Esophagus squamous epithelium (tissue), 5 donors: ENCODE measurements around the gene HECTD4. TPM values are rescaled to one million over a fixed set of nuclear protein-coding genes. Genes with fewer than 3 reads are reported as not detected.
"Not testable (repeated sequence)": the region's sequence is repeated elsewhere in the genome, so short reads cannot be mapped to it uniquely, and the experiment has no call there.

ENCODE experiments used
- DNase-seq: peaks from one replicate; lab custom pipeline; 2025; lab: John Stamatoyannopoulos, UW
- H3K27ac ChIP-seq, 4 donors: fragments of 200-600 bp; sonication (generic); one replicate each; pipeline ENCODE4 v1.5.1; 2016 to 2019; ENCODE audit warnings: mild to moderate bottlenecking in 1 of 4
- H3K27me3 ChIP-seq, 4 donors: fragments of 200-600 bp; sonication (generic); 1 replicate in 3 of 4; 2 replicates in 1 of 4; pipeline versions ENCODE4 v1.5.1 to v1.6.0; 2017 to 2021; ENCODE audit warnings: antibody characterized with exemption in 1 of 4
- H3K36me3 ChIP-seq, 3 donors: fragments of 200-600 bp; sonication (generic); one replicate each; pipeline ENCODE4 v1.5.1; 2016 to 2019
- H3K4me1 ChIP-seq, 3 donors: fragments of 200-600 bp; sonication (generic); one replicate each; pipeline ENCODE4 v1.5.1; 2017 to 2019
- H3K4me3 ChIP-seq, 4 donors: fragments of 200-600 bp; sonication (generic); 1 replicate in 3 of 4; 2 replicates in 1 of 4; pipeline ENCODE4 v1.5.1; 2016 to 2019; ENCODE audit warnings: mild to moderate bottlenecking in 2 of 4, moderate library complexity in 1 of 4
- H3K9me3 ChIP-seq, 3 donors: fragments of 200-600 bp; sonication (generic); one replicate each; pipeline ENCODE4 v1.5.1; 2016 to 2019
- CTCF ChIP-seq, 6 experiments: fragments of 450-650 bp in 4 of 6; fragments of 200-600 bp in 2 of 6; sonication (generic) in 2 of 6; IDR thresholded peaks; one replicate each; pipeline ENCODE4 v1.5.1; 2016 to 2019; ENCODE audit warnings: antibody characterized with exemption in 6 of 6, mild to moderate bottlenecking in 4 of 6, moderate library complexity in 4 of 6
- POLR2A ChIP-seq, 4 donors: fragments of 450-650 bp; IDR thresholded peaks; one replicate each; pipeline ENCODE4 v1.6.1; 2017; ENCODE audit warnings: antibody characterized with exemption in 4 of 4, mild to moderate bottlenecking in 4 of 4, moderate library complexity in 3 of 4
- WGBS, 2 donors: methylation state at CpG; one replicate each; pipeline ENCODE4 v1.1.5; 2018; 5-methylcytosine and 5-hydroxymethylcytosine counted together
- intact Hi-C: fragments of 100-400 bp; cut with DNase I; formaldehyde crosslinking; loops from one replicate; pipeline ENCODE4 v1.15.0; 2022
- total RNA-seq, 4 donors: library from RNA; depleted of rRNA; stranded (reverse); fragments of >200 nt; gene quantifications; one replicate each; pipeline ENCODE4 v1.1.0, GENCODE V29; 2016
- donor health status: DM: yes; HTN: yes; CAD: no.

HECTD4 gene
- total RNA-seq, 4 donors from 2014 or later = 15.4 to 53.4 (median 33.4) TPM

GRCh38 chr12:112266473-112266872 is 115.8 kb downstream of the HECTD4 start:
- DNase-seq = no peak
- no peak overlapping the region for H3K4me3 ChIP-seq

GRCh38 chr12:112261559-112261958 is 120.7 kb downstream of the HECTD4 start:
- Histone ChIP-seq H3K9me3 (no peaks in the 10 kb centered on the region), H3K36me3 (peaks cover 0 to 100% (median 22%) of the 10 kb centered on the region in 3 donors), H3K4me3 (no peak overlapping the region), H3K27me3 (no peaks in the 10 kb centered on the region), H3K4me1 (no peaks in the 10 kb centered on the region), H3K27ac (no peak overlapping the region)
- WGBS, 2 donors = 92 to 96% methylated on average over 3 of the region's 3 CpGs
- intact Hi-C loops = no loop called here
- peak in 1 of 6 experiments; percentile 14 for TF ChIP-seq CTCF (IDR thresholded peaks at IDR 0.05)
- no peak for TF ChIP-seq POLR2A (IDR thresholded peaks at IDR 0.05)
- DNase-seq = no peak

More at GRCh38 chr12:112266473-112266872, 115.8 kb downstream of the HECTD4 start:
- TF ChIP-seq POLR2A (IDR thresholded peaks at IDR 0.05) = no peak
- no peak for TF ChIP-seq CTCF (IDR thresholded peaks at IDR 0.05)
- WGBS, 2 donors = 88 to 100% methylated on average over 1 to 2 of the region's 2 CpGs
- H3K4me1 ChIP-seq = no peaks in the 10 kb centered on the region
- H3K9me3 ChIP-seq = no peaks in the 10 kb centered on the region
- no peaks in the 10 kb centered on the region for H3K27me3 ChIP-seq
- no peak overlapping the region for H3K27ac ChIP-seq
- intact Hi-C loops = no loop called here
- peaks cover 3 to 100% (median 26%) of the 10 kb centered on the region in 3 donors for H3K36me3 ChIP-seq

- H3K4me1 ChIP-seq = no peaks in the 10 kb centered on the region
- H3K27ac ChIP-seq = no peak overlapping the region
- no peaks in the 10 kb centered on the region for H3K27me3 ChIP-seq
- H3K4me3 ChIP-seq = no peak overlapping the region
- intact Hi-C loops = no loop called here
- TF ChIP-seq POLR2A (IDR thresholded peaks at IDR 0.05) (no peak), CTCF (IDR thresholded peaks at IDR 0.05) (no peak)
- 100% methylated on average over 1 of the region's 1 CpG; no CpG with 5 or more reads in 1 of the 2 donors for WGBS, 2 donors
- H3K36me3 ChIP-seq = peaks cover 0 to 100% (median 26%) of the 10 kb centered on the region in 3 donors
- no peak for DNase-seq
- H3K9me3 ChIP-seq = no peaks in the 10 kb centered on the region
These were observed 123.3 kb downstream of the HECTD4 start for GRCh38 chr12:112258926-112259325.

- no peaks in the 10 kb centered on the region for H3K4me1 ChIP-seq
- H3K4me3 ChIP-seq = no peak overlapping the region
- H3K27me3 ChIP-seq = no peaks in the 10 kb centered on the region
- intact Hi-C loops = no loop called here
- 85 to 90% methylated on average over 3 of the region's 3 CpGs for WGBS, 2 donors
- peaks cover 0 to 100% (median 24%) of the 10 kb centered on the region in 3 donors for H3K36me3 ChIP-seq
- H3K9me3 ChIP-seq = no peaks in the 10 kb centered on the region
- TF ChIP-seq POLR2A (IDR thresholded peaks at IDR 0.05) (no peak), CTCF (IDR thresholded peaks at IDR 0.05) (no peak)
- H3K27ac ChIP-seq = no peak overlapping the region
- no peak for DNase-seq
These were observed 125.5 kb downstream of the HECTD4 start for GRCh38 chr12:112256780-112257179.

GRCh38 chr12:112252184-112252583 is 130.0 kb downstream of the HECTD4 start:
- no peak overlapping the region for H3K4me3 ChIP-seq
- H3K27me3 ChIP-seq = no peaks in the 10 kb centered on the region
- no peak for DNase-seq
- H3K27ac ChIP-seq = no peak overlapping the region
- WGBS, 2 donors = 75 to 84% methylated on average over 4 of the region's 4 CpGs
- no peaks in the 10 kb centered on the region for H3K9me3 ChIP-seq
- TF ChIP-seq POLR2A (IDR thresholded peaks at IDR 0.05) = no peak
- H3K4me1 ChIP-seq = no peaks in the 10 kb centered on the region
- peaks cover 0 to 100% (median 12%) of the 10 kb centered on the region in 3 donors for H3K36me3 ChIP-seq
- intact Hi-C loops = no loop called here

- H3K27ac ChIP-seq, H3K4me3 ChIP-seq, H3K9me3 ChIP-seq, H3K4me1 ChIP-seq, DNase-seq, intact Hi-C loops, H3K27me3 ChIP-seq: not testable (repeated sequence)
- 92 to 100% methylated on average over 1 of the region's 1 CpG for WGBS, 2 donors
- peaks cover 12 to 100% (median 29%) of the 10 kb centered on the region in 3 donors for H3K36me3 ChIP-seq
These were observed 137.3 kb downstream of the HECTD4 start for GRCh38 chr12:112244902-112245301.
